ENCODE data around the gene ATPAF1. TPM values are rescaled to one million over a fixed set of nuclear protein-coding genes. Genes with fewer than 3 reads are reported as not detected.

The ATPAF1 gene
- total RNA-seq, 4 donors from 2014 or later = 20.6 to 91.5 (median 71.4) TPM

DNA sequence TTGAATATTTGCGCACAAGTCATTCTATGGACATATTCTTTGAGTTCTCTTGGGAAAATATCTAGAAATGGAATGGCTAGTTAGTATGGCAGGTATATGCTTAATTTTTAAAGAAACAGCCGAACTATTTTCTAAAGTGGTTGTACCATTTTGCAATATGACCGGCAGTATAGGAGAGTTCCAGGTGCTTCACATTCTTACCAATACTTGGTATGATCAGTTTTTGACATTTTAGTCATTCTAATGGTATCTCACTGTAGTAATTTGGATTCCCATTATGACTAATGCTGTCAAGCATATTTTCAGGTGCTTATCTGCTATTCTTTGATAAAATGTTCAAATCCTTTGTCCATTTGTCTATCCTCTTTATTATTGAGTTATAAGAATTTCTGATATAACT lies 20.6 kb downstream of the ATPAF1 start:
- no peak overlapping the region for H3K27ac ChIP-seq
- WGBS, 2 donors (ENCODE audit: low coverage in 1 of 2) = 89 to 95% methylated on average over 3 of the region's 3 CpGs
- peaks cover 0 to 2% of the 10 kb centered on the region in 2 donors for H3K9me3 ChIP-seq
- H3K4me1 ChIP-seq = peaks cover 11 to 23% (median 16%) of the 10 kb centered on the region in 4 donors
- no peak overlapping the region for H3K4me3 ChIP-seq
- intact Hi-C loops (cut with DNase I; ENCODE audit: low total_unique reads) (no loop called here), in situ Hi-C loops (cut with MboI; ENCODE audit: low pct_ligation_motif_present in 1 of 4, low pct_unique_long_range_greater_than_20kb in 1 of 4, low sequenced_read_pairs in 3 of 4) (no loop called here)
- H3K36me3 ChIP-seq = peaks cover 0 to 29% (median 6%) of the 10 kb centered on the region in 4 donors
- TF ChIP-seq, protein P1, sequence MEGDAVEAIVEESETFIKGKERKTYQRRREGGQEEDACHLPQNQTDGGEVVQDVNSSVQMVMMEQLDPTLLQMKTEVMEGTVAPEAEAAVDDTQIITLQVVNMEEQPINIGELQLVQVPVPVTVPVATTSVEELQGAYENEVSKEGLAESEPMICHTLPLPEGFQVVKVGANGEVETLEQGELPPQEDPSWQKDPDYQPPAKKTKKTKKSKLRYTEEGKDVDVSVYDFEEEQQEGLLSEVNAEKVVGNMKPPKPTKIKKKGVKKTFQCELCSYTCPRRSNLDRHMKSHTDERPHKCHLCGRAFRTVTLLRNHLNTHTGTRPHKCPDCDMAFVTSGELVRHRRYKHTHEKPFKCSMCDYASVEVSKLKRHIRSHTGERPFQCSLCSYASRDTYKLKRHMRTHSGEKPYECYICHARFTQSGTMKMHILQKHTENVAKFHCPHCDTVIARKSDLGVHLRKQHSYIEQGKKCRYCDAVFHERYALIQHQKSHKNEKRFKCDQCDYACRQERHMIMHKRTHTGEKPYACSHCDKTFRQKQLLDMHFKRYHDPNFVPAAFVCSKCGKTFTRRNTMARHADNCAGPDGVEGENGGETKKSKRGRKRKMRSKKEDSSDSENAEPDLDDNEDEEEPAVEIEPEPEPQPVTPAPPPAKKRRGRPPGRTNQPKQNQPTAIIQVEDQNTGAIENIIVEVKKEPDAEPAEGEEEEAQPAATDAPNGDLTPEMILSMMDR (IDR thresholded peaks at IDR 0.05) = no peak
- no peak for TF ChIP-seq POLR2A (IDR thresholded peaks at IDR 0.05)
- no peak for TF ChIP-seq EP300 (IDR thresholded peaks at IDR 0.05; ENCODE audit: low read depth)
- no peak for TF ChIP-seq POLR2AphosphoS5 (IDR thresholded peaks at IDR 0.05)
- DNase-seq = no peak
- no peaks in the 10 kb centered on the region for H3K27me3 ChIP-seq

DNA sequence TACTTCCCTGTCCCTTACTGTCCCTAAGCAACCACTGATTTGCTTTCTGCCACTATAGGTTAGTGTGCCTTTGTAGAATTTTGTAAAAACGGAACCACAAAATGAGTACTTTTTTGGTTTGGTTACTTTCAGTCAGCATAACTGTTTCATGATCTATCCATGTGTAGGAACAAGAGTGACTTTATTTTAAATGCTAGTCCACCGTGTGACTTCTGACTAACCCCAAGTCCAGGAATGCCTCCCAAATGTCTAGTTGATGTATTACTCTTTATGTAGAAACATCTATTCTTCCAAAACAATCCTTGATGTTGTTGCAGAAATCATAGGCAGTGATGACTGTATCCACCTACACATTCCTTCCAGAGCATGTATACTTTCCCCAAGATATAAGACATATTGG lies 21.3 kb downstream of the ATPAF1 start:
- Histone ChIP-seq H3K4me1 (peaks cover 10 to 23% (median 14%) of the 10 kb centered on the region in 4 donors), H3K4me3 (no peak overlapping the region), H3K27me3 (no peaks in the 10 kb centered on the region), H3K9me3 (peaks cover 0 to 2% of the 10 kb centered on the region in 2 donors), H3K36me3 (peaks cover 0 to 29% (median 6%) of the 10 kb centered on the region in 4 donors), H3K27ac (no peak overlapping the region)
- in situ Hi-C loops (cut with MboI; ENCODE audit: low pct_ligation_motif_present in 1 of 4, low pct_unique_long_range_greater_than_20kb in 1 of 4, low sequenced_read_pairs in 3 of 4) = no loop called here
- TF ChIP-seq POLR2A (IDR thresholded peaks at IDR 0.05) (no peak), POLR2AphosphoS5 (IDR thresholded peaks at IDR 0.05) (no peak), EP300 (IDR thresholded peaks at IDR 0.05; ENCODE audit: low read depth) (no peak)
- TF ChIP-seq, protein P1 (IDR thresholded peaks at IDR 0.05) = no peak
- 84 to 90% methylated on average over 2 of the region's 2 CpGs for WGBS, 2 donors (ENCODE audit: low coverage in 1 of 2)
- DNase-seq = no peak
- intact Hi-C loops (cut with DNase I; ENCODE audit: low total_unique reads) = no loop called here

DNA sequence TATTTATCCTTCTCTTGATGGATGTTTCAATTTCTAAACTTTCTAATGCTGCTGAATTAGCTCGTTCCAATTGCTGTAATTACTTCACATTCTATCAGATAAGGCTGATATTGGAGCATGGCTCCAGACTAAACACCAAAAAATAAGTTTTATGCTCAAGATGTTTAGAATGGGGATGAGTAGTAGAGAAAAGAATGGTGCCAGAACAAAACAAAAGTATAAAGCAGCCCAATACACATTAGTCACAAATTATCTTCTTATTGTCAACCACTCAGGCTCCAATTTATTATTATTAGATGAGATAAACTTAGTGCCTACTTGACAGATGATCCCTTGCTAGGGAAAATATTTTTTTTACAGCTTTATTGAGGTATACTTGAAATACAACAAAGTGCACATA lies 21.8 kb downstream of the ATPAF1 start:
- DNase-seq = no peak
- Histone ChIP-seq H3K4me3 (no peak overlapping the region), H3K9me3 (peaks cover 0 to 2% of the 10 kb centered on the region in 2 donors), H3K27ac (no peak overlapping the region), H3K27me3 (no peaks in the 10 kb centered on the region), H3K4me1 (peaks cover 10 to 23% (median 14%) of the 10 kb centered on the region in 4 donors), H3K36me3 (peaks cover 0 to 29% (median 6%) of the 10 kb centered on the region in 4 donors)
- WGBS, 2 donors (ENCODE audit: low coverage in 1 of 2) = 74 to 83% methylated on average over 1 of the region's 1 CpG
- TF ChIP-seq, protein P1 (IDR thresholded peaks at IDR 0.05) = no peak
- in situ Hi-C loops (cut with MboI; ENCODE audit: low pct_ligation_motif_present in 1 of 4, low pct_unique_long_range_greater_than_20kb in 1 of 4, low sequenced_read_pairs in 3 of 4) (no loop called here), intact Hi-C loops (cut with DNase I; ENCODE audit: low total_unique reads) (no loop called here)

DNA sequence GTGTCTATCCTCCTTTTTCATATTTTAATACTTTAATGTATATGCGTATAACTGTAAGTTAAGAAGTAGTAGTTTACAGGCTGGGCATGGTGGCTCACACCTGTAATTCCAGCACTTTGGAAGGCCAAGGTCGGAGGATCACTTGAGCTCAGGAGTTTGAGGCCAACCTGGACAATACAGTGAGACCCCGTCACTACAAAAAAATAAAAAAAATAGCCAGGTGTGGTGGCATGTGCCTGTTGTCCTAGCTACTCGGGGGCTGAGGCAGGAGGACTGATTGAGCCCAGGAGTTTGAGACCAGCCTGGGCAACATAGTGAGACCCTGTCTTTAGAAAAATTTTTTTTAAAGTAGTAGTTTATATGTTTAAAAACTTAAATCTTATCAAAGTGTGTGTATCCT lies 22.3 kb downstream of the ATPAF1 start:
- Histone ChIP-seq H3K36me3 (peaks cover 0 to 29% (median 6%) of the 10 kb centered on the region in 4 donors), H3K4me3 (no peak overlapping the region), H3K9me3 (peaks cover 0 to 2% of the 10 kb centered on the region in 2 donors), H3K27ac (no peak overlapping the region), H3K4me1 (peaks cover 10 to 23% (median 14%) of the 10 kb centered on the region in 4 donors), H3K27me3 (no peaks in the 10 kb centered on the region)
- intact Hi-C loops (cut with DNase I; ENCODE audit: low total_unique reads) = no loop called here
- 92 to 93% methylated on average over 4 of the region's 4 CpGs for WGBS, 2 donors (ENCODE audit: low coverage in 1 of 2)
- in situ Hi-C loops (cut with MboI; ENCODE audit: low pct_ligation_motif_present in 1 of 4, low pct_unique_long_range_greater_than_20kb in 1 of 4, low sequenced_read_pairs in 3 of 4) = no loop called here
- no peak for DNase-seq
- TF ChIP-seq POLR2A (IDR thresholded peaks at IDR 0.05) = no peak
- TF ChIP-seq, protein P1 (IDR thresholded peaks at IDR 0.05) = no peak
- no peak for TF ChIP-seq EP300 (IDR thresholded peaks at IDR 0.05; ENCODE audit: low read depth)
- TF ChIP-seq POLR2AphosphoS5 (IDR thresholded peaks at IDR 0.05) = no peak

Measured in transverse colon (tissue), 4 donors.